HepG2 (cell line): ENCODE measurements around the gene SPSB1. TPM values are rescaled to one million over a fixed set of nuclear protein-coding genes. Genes with fewer than 3 reads are reported as not detected.

Source experiments
- ATAC-seq: fragments of 200-7000 bp; cut with Tn5 transposase; 3 replicates; pipeline ENCODE4 v1.9.1; 2020; ENCODE audit warnings: mild to moderate bottlenecking, moderate library complexity
- BruUV-seq: library from RNA; stranded (reverse); fragments of 400-500 nt; replicated peaks from 2 replicates; lab custom pipeline; 2021; lab: Mats Ljungman, UMichigan
- CTCF ChIA-PET: fragments of 300-600 bp; formaldehyde crosslinking; extraction: SDS; loops from one replicate; lab custom pipeline; 2021; ENCODE audit warnings: low total read pairs, inconsistent platforms, low intra/inter-chr PET ratio; lab: Yijun Ruan, JAX
- POLR2A ChIA-PET: fragments of 350-600 bp; sonication (Branson Sonifier 250); formaldehyde crosslinking; loops from one replicate; lab custom pipeline; 2020; ENCODE audit warnings: antibody characterized with exemption, inconsistent platforms; lab: Yijun Ruan, JAX
- DNase-seq: peaks from one replicate; pipeline ENCODE4 v3.0.0-alpha.2; 2015; ENCODE audit warnings: low spot score
- FAIRE-seq: peaks from 3 replicates; lab custom pipeline; 2011; peaks lifted over from hg19 to GRCh38; lab: Jason Lieb, UNC
- H2AFZ ChIP-seq: one replicate; pipeline ENCODE4 v1.6.1; 2011; ENCODE audit warnings: low read length, inconsistent platforms
- H3K27ac ChIP-seq: fragments of 300-600 bp; 3 replicates; pipeline ENCODE4 v1.8.0; 2011; ENCODE audit warnings: mixed run types, mild to moderate bottlenecking, mixed read lengths, low read length, inconsistent platforms; ENCODE audit not compliant: insufficient read depth; ENCODE audit errors: extremely low read length
- H3K27me3 ChIP-seq, 2 experiments: fragments of 200-600 bp in 1 of 2; 2 replicates in 1 of 2; 3 replicates in 1 of 2; pipeline versions ENCODE4 v1.6.0 to v1.8.0; 2011; ENCODE audit warnings: low read length in 2 of 2, mild to moderate bottlenecking in 2 of 2, moderate library complexity in 2 of 2, inconsistent platforms in 1 of 2; ENCODE audit not compliant: insufficient read depth in 2 of 2, control insufficient read depth in 1 of 2
- H3K36me3 ChIP-seq, 2 experiments: fragments of 200-600 bp in 1 of 2; replicated peaks in 1 of 2; 2 replicates in 1 of 2; 3 replicates in 1 of 2; pipeline versions ENCODE4 v1.5.1 to v1.8.0; 2011; ENCODE audit warnings: low read length in 2 of 2, inconsistent platforms in 1 of 2; ENCODE audit not compliant: insufficient read depth in 2 of 2, control insufficient read depth in 1 of 2
- H3K4me1 ChIP-seq: 2 replicates; pipeline ENCODE4 v1.5.1; 2012; ENCODE audit warnings: low read length, inconsistent platforms; ENCODE audit not compliant: insufficient read depth
- H3K4me2 ChIP-seq: 2 replicates; pipeline ENCODE4 v1.6.0; 2011; ENCODE audit warnings: low read depth, low read length, inconsistent platforms
- H3K4me3 ChIP-seq, 3 experiments: fragments of 200-600 bp in 1 of 3; sonication (generic), shearing (Covaris generic) in 1 of 3; replicated peaks in 1 of 3; 2 replicates each; pipeline ENCODE4 v1.5.1; 2011 to 2016; ENCODE audit warnings: low read length in 3 of 3, inconsistent platforms in 2 of 3, low read depth in 2 of 3, mild to moderate bottlenecking in 2 of 3, control low read depth in 1 of 3, mixed read lengths in 1 of 3; ENCODE audit not compliant: insufficient read depth in 1 of 3
- H3K79me2 ChIP-seq: one replicate; pipeline ENCODE4 v1.6.1; 2011; ENCODE audit warnings: low read length, inconsistent platforms; ENCODE audit not compliant: insufficient read depth
- H3K9ac ChIP-seq: 2 replicates; pipeline ENCODE4 v1.6.0; 2011; ENCODE audit warnings: mild to moderate bottlenecking, low read depth, low read length, inconsistent platforms; ENCODE audit not compliant: insufficient read depth
- H3K9me3 ChIP-seq: 2 replicates; pipeline ENCODE4 v1.5.1; 2012; ENCODE audit warnings: mild to moderate bottlenecking, low read length
- H4K20me1 ChIP-seq: 2 replicates; pipeline ENCODE4 v1.6.0; 2011; ENCODE audit warnings: inconsistent platforms, mild to moderate bottlenecking, low read length, moderate library complexity; ENCODE audit not compliant: insufficient read depth
- AHR ChIP-seq: IDR thresholded peaks from 2 replicates; pipeline ENCODE4 v1.6.1; 2018; ENCODE audit warnings: missing genetic modification reagents, missing compliant biosample characterization
- CEBPB ChIP-seq: IDR thresholded peaks from 2 replicates; pipeline ENCODE4 v1.6.1; 2011; ENCODE audit warnings: low read depth, low read length, improper control_type of control experiment, borderline replicate concordance
- E2F1 ChIP-seq: sonication (generic); formaldehyde crosslinking; IDR thresholded peaks from 2 replicates; pipeline ENCODE4 v1.5.0; 2020; ENCODE audit warnings: missing genetic modification reagents
- HDAC6 ChIP-seq: fragments of 200-600 bp; sonication (generic); IDR thresholded peaks from 2 replicates; pipeline ENCODE4 v1.7.0; 2017; ENCODE audit warnings: mild to moderate bottlenecking, antibody characterized with exemption, low read length, low read depth
- TOPORS ChIP-seq: sonication (generic); formaldehyde crosslinking; IDR thresholded peaks from 2 replicates; pipeline ENCODE4 v1.8.0; 2023; ENCODE audit warnings: mild to moderate bottlenecking, missing genetic modification reagents
- ZBED4 ChIP-seq: sonication (generic); formaldehyde crosslinking; IDR thresholded peaks from 2 replicates; pipeline ENCODE4 v1.4.0; 2020; ENCODE audit warnings: missing genetic modification reagents, borderline replicate concordance
- ZNF678 ChIP-seq: sonication (generic); formaldehyde crosslinking; IDR thresholded peaks from 2 replicates; pipeline ENCODE4 v1.4.0; 2020; ENCODE audit warnings: mild to moderate bottlenecking, missing genetic modification reagents
- ZNF747 ChIP-seq: sonication (generic); formaldehyde crosslinking; IDR thresholded peaks from 2 replicates; pipeline ENCODE4 v1.8.1; 2023; ENCODE audit warnings: missing genetic modification reagents, mild to moderate bottlenecking, borderline replicate concordance
- WGBS: methylation state at CpG from one replicate; pipeline ENCODE4 v1.1.6; 2017; ENCODE audit warnings: low lambda C conversion rate; 5-methylcytosine and 5-hydroxymethylcytosine counted together
- in situ Hi-C: cut with HindIII; loops from 2 replicates; pipeline ENCODE4 v1.10.0; 2017; ENCODE audit warnings: low pct_unique_long_range_greater_than_20kb; ENCODE audit not compliant: extremely low pct_ligation_motif_present
- intact Hi-C: fragments of 100-400 bp; cut with micrococcal nuclease; formaldehyde crosslinking; loops from one replicate; pipeline ENCODE4 v1.10.0; 2022; ENCODE audit not compliant: unreplicated experiment
- polyA plus RNA-seq, 8 experiments: library from polyadenylated mRNA; depleted of rRNA in 3 of 8; stranded (reverse) in 7 of 8; unstranded in 1 of 8; fragments of >200 nt; fragmentation: Illumina TruSeq in 4 of 8; extraction: Trizol in 4 of 8; gene quantifications; 2 replicates each; pipeline versions ENCODE4 v1.2.1 to v1.2.3, GENCODE V29; 2011 to 2016; ENCODE audit warnings: low read depth in 4 of 8, missing spikeins in 1 of 8, mixed read lengths in 1 of 8; ENCODE audit not compliant: insufficient read depth in 1 of 8
- total RNA-seq, 5 experiments: library from RNA; depleted of rRNA; stranded (reverse); fragments of >200 nt; fragmentation: Illumina TruSeq; extraction: Trizol; gene quantifications; 2 replicates each; pipeline ENCODE4 v1.2.3, GENCODE V29; 2016; ENCODE audit warnings: low read depth in 1 of 5
- TF ChIP-seq, protein P1 (sequence below), 2 experiments: IDR thresholded peaks; 2 replicates each; pipeline ENCODE4 v1.6.1; 2011 to 2012; ENCODE audit warnings: low read length in 2 of 2, borderline replicate concordance in 1 of 2, low read depth in 1 of 2, mild to moderate bottlenecking in 1 of 2, moderate library complexity in 1 of 2

Gene SPSB1
- total and polyA plus RNA-seq, 2 of the 13 experiments (the other 11 are each of a cell fraction or from before 2014, with no cell fraction given) = 5.0 to 8.0 TPM

- H3K27me3 ChIP-seq = no peaks in the 10 kb centered on the region
- no TSS peak for BruUV-seq
- ATAC-seq (no peak), FAIRE-seq (no peak)
- H2AFZ ChIP-seq = no peak overlapping the region
- no peaks in the 10 kb centered on the region for H3K79me2 ChIP-seq
- H3K4me2 ChIP-seq = no peak overlapping the region
- no peaks in the 10 kb centered on the region for H4K20me1 ChIP-seq
- POLR2A ChIA-PET = no interaction called here
- H3K36me3 ChIP-seq = no peaks in the 10 kb centered on the region
- in situ Hi-C loops = no loop called here
- H3K4me1 ChIP-seq = peaks cover 5% of the 10 kb centered on the region
- no peak for TF ChIP-seq CEBPB
- no peak for TF ChIP-seq ZNF678 (CRISPR knock-in tag)
- no peak for TF ChIP-seq ZBED4 (CRISPR knock-in tag)
- TF ChIP-seq ZNF747 (CRISPR knock-in tag) = no peak
- TF ChIP-seq AHR (CRISPR knock-in tag) = no peak
- no peak for TF ChIP-seq HDAC6
- TF ChIP-seq E2F1 (CRISPR knock-in tag) = no peak
- TF ChIP-seq, protein P1, sequence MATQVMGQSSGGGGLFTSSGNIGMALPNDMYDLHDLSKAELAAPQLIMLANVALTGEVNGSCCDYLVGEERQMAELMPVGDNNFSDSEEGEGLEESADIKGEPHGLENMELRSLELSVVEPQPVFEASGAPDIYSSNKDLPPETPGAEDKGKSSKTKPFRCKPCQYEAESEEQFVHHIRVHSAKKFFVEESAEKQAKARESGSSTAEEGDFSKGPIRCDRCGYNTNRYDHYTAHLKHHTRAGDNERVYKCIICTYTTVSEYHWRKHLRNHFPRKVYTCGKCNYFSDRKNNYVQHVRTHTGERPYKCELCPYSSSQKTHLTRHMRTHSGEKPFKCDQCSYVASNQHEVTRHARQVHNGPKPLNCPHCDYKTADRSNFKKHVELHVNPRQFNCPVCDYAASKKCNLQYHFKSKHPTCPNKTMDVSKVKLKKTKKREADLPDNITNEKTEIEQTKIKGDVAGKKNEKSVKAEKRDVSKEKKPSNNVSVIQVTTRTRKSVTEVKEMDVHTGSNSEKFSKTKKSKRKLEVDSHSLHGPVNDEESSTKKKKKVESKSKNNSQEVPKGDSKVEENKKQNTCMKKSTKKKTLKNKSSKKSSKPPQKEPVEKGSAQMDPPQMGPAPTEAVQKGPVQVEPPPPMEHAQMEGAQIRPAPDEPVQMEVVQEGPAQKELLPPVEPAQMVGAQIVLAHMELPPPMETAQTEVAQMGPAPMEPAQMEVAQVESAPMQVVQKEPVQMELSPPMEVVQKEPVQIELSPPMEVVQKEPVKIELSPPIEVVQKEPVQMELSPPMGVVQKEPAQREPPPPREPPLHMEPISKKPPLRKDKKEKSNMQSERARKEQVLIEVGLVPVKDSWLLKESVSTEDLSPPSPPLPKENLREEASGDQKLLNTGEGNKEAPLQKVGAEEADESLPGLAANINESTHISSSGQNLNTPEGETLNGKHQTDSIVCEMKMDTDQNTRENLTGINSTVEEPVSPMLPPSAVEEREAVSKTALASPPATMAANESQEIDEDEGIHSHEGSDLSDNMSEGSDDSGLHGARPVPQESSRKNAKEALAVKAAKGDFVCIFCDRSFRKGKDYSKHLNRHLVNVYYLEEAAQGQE (IDR thresholded peaks at IDR 0.05; ENCODE audit: borderline replicate concordance in 1 of 2, low read depth in 1 of 2, low read length in 2 of 2) = no peak
- TF ChIP-seq TOPORS = no peak
- TF ChIP-seq, all 625 proteins: peak for 0
- 92% methylated on average over 11 of the region's 15 CpGs for WGBS
- CTCF ChIA-PET = no interaction called here
- intact Hi-C loops = no loop called here
- H3K27ac ChIP-seq = no peak overlapping the region
- H3K4me3 ChIP-seq = no peak overlapping the region
- H3K9ac ChIP-seq = no peak overlapping the region
- DNase-seq = no peak
- H3K9me3 ChIP-seq = no peaks in the 10 kb centered on the region
Measured at GRCh38 chr1:9270290-9270883, 22.3 kb upstream of the SPSB1 start.
